Measurements from ENCODE around the gene TMED7. TPM values are rescaled to one million over a fixed set of nuclear protein-coding genes. Genes with fewer than 3 reads are reported as not detected.

TMED7 gene
- total and polyA plus RNA-seq, 2 of the 4 experiments (the other 2 are of a cell fraction): 75.6 to 86.7 TPM

DNA sequence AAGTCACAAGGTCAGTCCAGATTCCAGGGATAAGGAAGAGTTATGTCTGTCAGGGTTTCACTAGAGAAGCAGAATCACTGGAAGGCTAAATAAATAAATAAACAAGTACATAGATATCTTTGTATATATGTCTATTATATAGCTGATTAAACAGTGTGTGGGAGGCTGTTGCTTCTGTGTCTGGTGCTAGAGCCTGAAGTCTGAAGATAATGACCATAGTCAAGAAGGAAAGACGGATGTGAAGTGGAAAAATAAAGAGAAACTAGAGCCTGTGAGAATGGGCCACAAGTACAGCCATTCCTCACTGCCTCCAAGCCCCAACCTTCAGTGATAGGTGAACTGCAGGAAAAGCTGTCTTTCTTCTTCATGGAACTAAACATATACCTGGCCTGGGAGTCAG lies 4.1 kb upstream of the TMED7 start (continued):
- TF ChIP-seq ELK1 (IDR thresholded peaks at IDR 0.05; ENCODE audit: borderline replicate concordance, low read depth, low read length): no peak

DNA sequence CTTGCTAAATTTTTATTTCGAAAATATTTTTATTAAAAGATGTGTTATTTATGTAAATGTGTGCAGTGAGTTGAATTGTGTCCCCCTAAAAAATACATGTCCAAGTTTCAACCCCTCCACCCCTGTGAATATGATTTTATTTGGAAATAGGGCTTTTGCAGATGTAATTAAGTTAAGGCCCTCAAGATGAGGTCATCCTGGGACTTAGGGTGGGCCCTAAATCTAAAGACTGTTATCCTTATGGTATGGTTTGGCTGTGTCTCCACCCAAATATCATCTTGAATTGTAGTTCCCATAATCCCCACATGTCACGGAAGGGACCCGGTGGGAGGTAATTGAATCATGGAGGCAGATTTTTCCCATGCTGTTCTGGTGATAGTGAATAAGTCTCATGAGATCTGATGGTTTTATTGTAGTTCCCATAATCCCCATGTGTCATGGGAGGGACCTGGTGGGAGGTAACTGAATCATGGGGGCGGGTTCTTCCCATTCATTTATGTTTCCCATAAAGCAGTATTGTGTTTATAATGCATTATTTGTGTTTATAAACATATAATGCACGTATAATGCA lies 1.5 kb upstream of the TMED7 start:
- Histone ChIP-seq H2BK120ac (ENCODE audit: low read depth, low read length) (no peak overlapping the region), H3K27me3 (ENCODE audit: control insufficient read depth, insufficient read depth, low read length) (no peaks in the 10 kb centered on the region), H3K4me3 (ENCODE audit: insufficient read depth, low read depth, low read length) (no peak overlapping the region), H3K9ac (ENCODE audit: low read depth, low read length) (no peak overlapping the region), H4K91ac (ENCODE audit: insufficient read depth, low read depth, low read length) (no peak overlapping the region), H3K18ac (ENCODE audit: low read depth, low read length) (no peak overlapping the region), H3K4ac (ENCODE audit: low read depth, low read length) (no peak overlapping the region), H3K4me2 (ENCODE audit: low read depth, low read length) (no peak overlapping the region), H3K9me3 (ENCODE audit: control insufficient read depth, insufficient read depth, low read length) (no peaks in the 10 kb centered on the region), H3K9me1 (ENCODE audit: insufficient read depth, low read length) (peaks cover 2% of the 10 kb centered on the region), H4K8ac (ENCODE audit: low read depth in 2 of 2, low read length in 2 of 2) (no peak overlapping the region), H3K36me3 (ENCODE audit: control insufficient read depth, insufficient read depth, low read length) (peaks cover 1% of the 10 kb centered on the region; the same call in 1 of the 2 replicates), H3K56ac (ENCODE audit: extremely low read depth, insufficient read depth, low read length) (no peak overlapping the region), H2AFZ (replicated peaks; ENCODE audit: low read length, poor library complexity) (no peak overlapping the region), H3K27ac (ENCODE audit: insufficient read depth, low read length) (no peak overlapping the region), H3K23ac (ENCODE audit: low read depth, low read length) (no peak overlapping the region), H2AK9ac (replicated peaks; ENCODE audit: low read depth, low read length, poor library complexity) (no peak overlapping the region), H2BK20ac (ENCODE audit: low read depth, low read length) (no peak overlapping the region), H3K4me1 (ENCODE audit: control insufficient read depth, insufficient read depth, low read length) (peaks cover 5% of the 10 kb centered on the region), H3K79me1 (ENCODE audit: low read depth in 1 of 2, low read length in 2 of 2) (peaks cover 0 to 23% of the 10 kb centered on the region in 2 experiments; a peak in 3 of 4 replicates), H4K5ac (ENCODE audit: low read depth, low read length) (no peak overlapping the region), H3K14ac (replicated peaks; ENCODE audit: low read depth, low read length) (no peak overlapping the region), H2BK15ac (ENCODE audit: low read depth, low read length) (no peak overlapping the region), H2AK5ac (ENCODE audit: low read depth, low read length) (no peak overlapping the region), H2BK5ac (ENCODE audit: low read depth, low read length, poor library complexity, severe bottlenecking) (no peak overlapping the region), H4K20me1 (ENCODE audit: insufficient read depth, low read length) (peaks cover 25% of the 10 kb centered on the region)
- dilution Hi-C loops (cut with HindIII; ENCODE audit: low sequenced_read_pairs, unreplicated experiment): no loop called here
- in situ Hi-C loops (cut with MboI; ENCODE audit: low sequenced_read_pairs): loop anchor here (5.0 kb wide), 1 partner anchor 210 kb away; no protein-coding TSS in a partner anchor
- intact Hi-C loops (cut with micrococcal nuclease): no loop called here
- DNase-seq (no peak), ATAC-seq (ENCODE audit: low read depth) (no peak)
- WGBS, 2 experiments (ENCODE audit: extremely low coverage in 2 of 2, insufficient read length in 1 of 2): no CpG with 5 or more reads among the region's 5 CpGs
- no TSS peak for BruUV-seq (replicated peaks)
- ChIA-PET POLR2A (ENCODE audit: unreplicated experiment) (no interaction called here), CTCF (interaction anchor here (0.6 kb wide), 2 partner anchors 50 to 247 kb away, joined by 3 to 5 read pairs; no protein-coding TSS in a partner anchor)
- TF ChIP-seq RFX5 (IDR thresholded peaks at IDR 0.05; ENCODE audit: low read depth, low read length): no peak
- TF ChIP-seq RCOR1 (IDR thresholded peaks at IDR 0.05; ENCODE audit: insufficient replicate concordance, low read length): no peak
- no peak for TF ChIP-seq CTCF (conservative IDR thresholded peaks at IDR 0.05; ENCODE audit: low read depth, low read length)
- no peak for TF ChIP-seq POLR2A (IDR thresholded peaks at IDR 0.05; ENCODE audit: low read depth, low read length)
- no peak for TF ChIP-seq FOS (IDR thresholded peaks at IDR 0.05; ENCODE audit: low read depth, low read length)
- TF ChIP-seq CEBPB (IDR thresholded peaks at IDR 0.05; ENCODE audit: low read depth, low read length): no peak
- no peak for TF ChIP-seq SMC3 (IDR thresholded peaks at IDR 0.05; ENCODE audit: low read depth, low read length)
- TF ChIP-seq MAZ (IDR thresholded peaks at IDR 0.05; ENCODE audit: borderline replicate concordance, low read depth, low read length): no peak
- no peak for TF ChIP-seq RAD21 (IDR thresholded peaks at IDR 0.05; ENCODE audit: low read length)
- TF ChIP-seq, protein P1, sequence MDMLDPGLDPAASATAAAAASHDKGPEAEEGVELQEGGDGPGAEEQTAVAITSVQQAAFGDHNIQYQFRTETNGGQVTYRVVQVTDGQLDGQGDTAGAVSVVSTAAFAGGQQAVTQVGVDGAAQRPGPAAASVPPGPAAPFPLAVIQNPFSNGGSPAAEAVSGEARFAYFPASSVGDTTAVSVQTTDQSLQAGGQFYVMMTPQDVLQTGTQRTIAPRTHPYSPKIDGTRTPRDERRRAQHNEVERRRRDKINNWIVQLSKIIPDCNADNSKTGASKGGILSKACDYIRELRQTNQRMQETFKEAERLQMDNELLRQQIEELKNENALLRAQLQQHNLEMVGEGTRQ (IDR thresholded peaks at IDR 0.05; ENCODE audit: low read depth, low read length): no peak
- TF ChIP-seq MAFK (IDR thresholded peaks at IDR 0.05; ENCODE audit: low read depth, low read length): no peak
- no peak for TF ChIP-seq MXI1 (IDR thresholded peaks at IDR 0.05; ENCODE audit: borderline replicate concordance, low read depth, low read length)
- no peak for TF ChIP-seq NFE2L2 (IDR thresholded peaks at IDR 0.05; ENCODE audit: low read depth, low read length)
